Ishikawa (cell line): ENCODE results near the gene NLRP1.

Experiments
- CEBPB ChIP-seq: IDR thresholded peaks from 2 replicates; pipeline ENCODE4 v1.6.1; 2012
- CREB1 ChIP-seq: IDR thresholded peaks from 2 replicates; pipeline ENCODE4 v1.6.1; 2012; ENCODE audit warnings: low read depth
- EGR1 ChIP-seq: IDR thresholded peaks from 2 replicates; pipeline ENCODE4 v1.6.1; 2012
- EP300 ChIP-seq: IDR thresholded peaks from 2 replicates; pipeline ENCODE4 v1.6.1; 2012; ENCODE audit warnings: borderline replicate concordance
- FOXM1 ChIP-seq: IDR thresholded peaks from 2 replicates; pipeline ENCODE4 v1.6.1; 2012; ENCODE audit warnings: low read depth, borderline replicate concordance
- MAX ChIP-seq: IDR thresholded peaks from 2 replicates; pipeline ENCODE4 v1.6.1; 2012
- NFIC ChIP-seq: IDR thresholded peaks from 2 replicates; pipeline ENCODE4 v1.6.1; 2012
- RAD21 ChIP-seq: IDR thresholded peaks from 2 replicates; pipeline ENCODE4 v1.6.1; 2012; ENCODE audit warnings: low read depth
- REST ChIP-seq: IDR thresholded peaks from 2 replicates; pipeline ENCODE4 v1.6.1; 2012; ENCODE audit warnings: low read depth, mild to moderate bottlenecking
- TAF1 ChIP-seq: IDR thresholded peaks from 2 replicates; pipeline ENCODE4 v1.6.1; 2012; ENCODE audit warnings: low read depth, mild to moderate bottlenecking
- TCF12 ChIP-seq: IDR thresholded peaks from 2 replicates; pipeline ENCODE4 v1.6.1; 2012; ENCODE audit warnings: low read depth
- TEAD4 ChIP-seq: IDR thresholded peaks from 2 replicates; pipeline ENCODE4 v1.6.1; 2012
- USF1 ChIP-seq: IDR thresholded peaks from 2 replicates; pipeline ENCODE4 v1.6.1; 2012
- YY1 ChIP-seq: IDR thresholded peaks from 2 replicates; pipeline ENCODE4 v1.6.1; 2012; ENCODE audit warnings: low read depth
- ZBTB7A ChIP-seq: IDR thresholded peaks from 2 replicates; pipeline ENCODE4 v1.6.1; 2012; ENCODE audit warnings: low read depth

NLRP1 gene

GRCh38 chr17:5516060-5516792 is 68.1 kb downstream of the NLRP1 start:
- TF ChIP-seq EP300 (no peak), MAX (no peak), EGR1 (no peak)

GRCh38 chr17:5514976-5515375 is 69.3 kb downstream of the NLRP1 start:
- TF ChIP-seq EP300 (no peak), TAF1 (no peak), YY1 (no peak), TEAD4 (no peak), NFIC (no peak), ZBTB7A (no peak), RAD21 (no peak), EGR1 (no peak), REST (no peak), USF1 (no peak), FOXM1 (no peak), TCF12 (no peak), CREB1 (no peak), CEBPB (no peak), MAX (no peak)

GRCh38 chr17:5513628-5514027 is 70.7 kb downstream of the NLRP1 start:
- TF ChIP-seq REST (no peak), YY1 (no peak), MAX (no peak), CREB1 (no peak), TEAD4 (no peak), NFIC (no peak), ZBTB7A (no peak), FOXM1 (no peak), TCF12 (no peak), EP300 (no peak), RAD21 (no peak), EGR1 (no peak), USF1 (no peak), CEBPB (no peak), TAF1 (no peak)

GRCh38 chr17:5511401-5512225 is 72.7 kb downstream of the NLRP1 start:
- TF ChIP-seq NFIC (no peak), EP300 (no peak), TCF12 (no peak), EGR1 (no peak)

GRCh38 chr17:5510771-5511170 is 73.5 kb downstream of the NLRP1 start:
- TF ChIP-seq RAD21 = no peak
- no peak for TF ChIP-seq CREB1
- TF ChIP-seq NFIC = no peak
- TF ChIP-seq EP300 = no peak
- TF ChIP-seq TEAD4 = no peak
- TF ChIP-seq USF1 = no peak
- no peak for TF ChIP-seq FOXM1
- no peak for TF ChIP-seq EGR1
- TF ChIP-seq MAX = no peak
